Transverse colon (tissue), 4 donors: Measurements from ENCODE around the gene TLR9.

Experiments
- CTCF ChIP-seq, 5 experiments: fragments of 200-600 bp in 3 of 5; fragments of 450-650 bp in 2 of 5; sonication (generic) in 3 of 5; IDR thresholded peaks; 1 replicate in 2 of 5; 2 replicates in 3 of 5; pipeline ENCODE4 v1.5.1; 2016 to 2017; ENCODE audit warnings: antibody characterized with exemption in 5 of 5, inconsistent platforms in 3 of 5, mild to moderate bottlenecking in 2 of 5, moderate library complexity in 1 of 5
- EP300 ChIP-seq: sonication (generic); formaldehyde crosslinking; IDR thresholded peaks from one replicate; pipeline ENCODE4 v1.6.1; 2017; ENCODE audit warnings: antibody characterized with exemption, low read depth
- POLR2A ChIP-seq: fragments of 450-650 bp; IDR thresholded peaks from one replicate; pipeline ENCODE4 v1.6.1; 2016; ENCODE audit warnings: antibody characterized with exemption, mild to moderate bottlenecking, moderate library complexity
- POLR2AphosphoS5 ChIP-seq, 3 donors: sonication (generic); formaldehyde crosslinking; IDR thresholded peaks; one replicate each; pipeline ENCODE4 v1.6.1; 2016; ENCODE audit warnings: antibody characterized with exemption in 3 of 3

GRCh38 chr3:52230889-52231499 lies 5.5 kb upstream of the TLR9 start:
- no peak for TF ChIP-seq CTCF (IDR thresholded peaks at IDR 0.05)
- TF ChIP-seq POLR2AphosphoS5 (IDR thresholded peaks at IDR 0.05): no peak
- no peak for TF ChIP-seq POLR2A
- TF ChIP-seq EP300: no peak
